Activated CD4-positive, alpha-beta T cell treated with anti-CD3 and anti-CD28 coated beads, Interleukin-10, Interleukin-2, amounts not matched to agents 100 ng/mL and 50 ng/mL, durations not matched to agents 16 hours and 8 hours (primary cell): ENCODE data around the gene UBE2E1.

ENCODE experiments used
- DNase-seq: peaks from one replicate; pipeline ENCODE4 v3.0.0-alpha.2; 2020

The UBE2E1 gene

DNA sequence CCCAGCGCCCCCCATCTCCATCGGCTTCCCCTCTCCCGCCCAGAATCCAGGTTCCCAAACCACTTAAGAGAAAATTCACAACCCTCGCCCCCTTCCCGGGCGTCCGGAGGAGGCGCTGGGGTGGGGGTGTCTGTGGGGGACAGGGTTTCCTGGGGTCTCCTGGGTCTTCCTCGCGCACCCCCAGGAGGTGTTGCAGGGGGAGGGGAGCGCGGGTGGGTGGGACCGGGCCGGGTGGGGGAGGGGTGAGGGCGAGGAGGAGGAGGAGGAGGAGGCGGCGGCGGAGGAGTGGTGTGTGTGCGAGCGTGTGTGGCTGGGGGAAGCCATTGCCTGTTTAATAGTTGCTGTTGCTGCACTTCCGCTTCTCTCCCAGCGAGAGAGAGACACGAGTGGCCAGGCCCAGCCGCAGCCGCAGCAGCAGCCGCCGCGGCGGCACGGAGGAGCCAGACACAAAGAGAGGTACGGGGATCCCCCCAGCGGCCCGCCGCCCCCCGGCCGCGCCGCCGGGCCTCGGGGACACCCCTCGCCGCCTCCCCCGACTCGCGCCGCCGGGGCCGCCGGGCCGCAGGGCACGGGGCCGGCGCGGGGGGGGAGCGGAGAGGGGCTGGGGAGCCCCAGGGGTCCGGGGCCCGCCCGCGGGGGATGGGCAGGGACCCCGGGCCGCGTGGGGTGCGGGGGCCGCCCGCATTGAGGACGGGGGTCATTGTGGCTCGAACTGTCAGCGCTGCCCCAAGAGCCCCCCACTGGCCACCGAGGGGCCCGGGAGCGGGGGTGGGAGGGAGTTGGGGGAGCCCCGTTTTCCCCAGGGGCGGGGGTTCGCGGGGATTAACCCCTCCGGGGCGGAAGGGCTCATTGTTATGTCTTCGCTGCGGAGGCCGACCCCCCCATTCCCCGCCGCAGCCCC is at the start of gene UBE2E1:
Gene UBE2E1, plus strand, starts transcription at position 323 of the 901 bp plus-strand sequence. CDS start 1,315 bp downstream, outside the sequence.
- peak; percentile 78 for DNase-seq

DNA sequence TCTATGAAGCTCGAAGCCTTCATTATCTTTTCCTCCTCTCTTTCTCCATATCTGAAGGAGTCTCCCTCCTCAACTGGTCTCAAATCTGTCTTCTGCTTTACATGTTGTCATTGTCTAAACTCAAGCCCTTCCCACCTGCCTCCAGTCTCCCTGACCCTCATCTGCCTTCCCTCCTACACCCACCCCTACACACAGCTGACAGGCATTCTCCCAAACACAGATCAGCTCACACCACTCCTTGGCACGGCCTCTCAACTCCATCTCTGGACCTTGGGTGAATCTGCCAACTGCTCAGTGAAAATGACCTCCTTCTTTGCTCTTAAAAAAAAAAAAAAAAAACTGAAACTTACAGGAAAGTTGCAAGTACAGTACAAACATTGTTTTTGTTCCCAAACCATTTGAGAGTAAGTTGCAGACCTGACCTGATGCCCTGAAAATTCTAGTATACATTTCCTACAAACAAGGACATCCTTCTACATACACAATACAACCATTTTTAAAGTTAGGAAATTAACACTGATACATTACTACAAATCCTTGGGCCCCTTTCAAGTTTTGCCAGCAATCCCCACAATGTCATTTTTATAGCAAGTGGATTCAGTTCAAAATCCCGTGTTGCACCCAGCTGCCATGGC is 49.4 kb upstream of the UBE2E1 start:
- no peak for DNase-seq

DNA sequence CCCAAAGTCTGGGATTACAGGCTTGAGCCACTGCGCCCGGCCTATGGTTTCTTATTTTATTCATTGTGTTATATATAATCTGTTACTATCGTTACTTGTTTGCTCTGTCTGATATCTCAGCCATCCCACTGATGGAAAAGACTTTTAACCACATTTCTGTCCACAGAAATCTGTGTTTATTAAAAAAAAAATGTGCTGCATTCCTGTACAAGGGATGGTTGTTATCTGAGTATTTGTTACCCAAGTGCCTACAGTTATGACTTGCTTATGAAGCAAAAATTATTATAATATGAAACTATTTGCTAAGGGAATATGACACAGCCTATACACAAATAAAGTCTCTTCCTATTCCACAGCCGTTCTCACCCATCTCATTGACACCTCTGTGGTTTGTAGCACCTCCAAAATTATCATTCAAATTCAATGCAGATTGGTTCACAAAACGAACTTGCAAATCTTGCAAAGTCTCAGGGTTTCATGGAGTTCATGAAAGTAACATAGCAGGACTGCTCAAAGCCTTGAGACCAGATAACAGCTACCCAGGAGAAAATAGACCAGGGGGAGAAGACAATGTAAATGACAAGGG is 47.4 kb upstream of the UBE2E1 start:
- peak; percentile 52 for DNase-seq

DNA sequence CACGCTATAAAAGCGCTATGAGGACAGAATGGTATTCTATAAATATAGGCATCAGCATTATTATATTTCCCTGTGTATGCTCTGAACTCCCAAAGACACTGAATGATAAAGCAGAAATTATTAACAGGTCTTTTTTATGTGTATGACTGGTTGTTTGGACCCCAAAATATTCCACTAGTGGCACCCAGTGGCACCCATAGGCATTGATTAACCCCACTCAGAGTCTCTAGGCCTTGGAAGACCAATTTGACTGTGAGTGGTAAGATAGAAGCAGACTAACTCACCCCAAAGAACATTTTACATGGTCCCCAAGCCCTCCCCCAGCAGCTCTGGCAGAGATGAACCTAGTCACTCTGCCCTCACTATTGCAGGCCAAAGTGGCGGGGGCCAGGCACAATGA is 45.4 kb upstream of the UBE2E1 start:
- peak; percentile 11 for DNase-seq

DNA sequence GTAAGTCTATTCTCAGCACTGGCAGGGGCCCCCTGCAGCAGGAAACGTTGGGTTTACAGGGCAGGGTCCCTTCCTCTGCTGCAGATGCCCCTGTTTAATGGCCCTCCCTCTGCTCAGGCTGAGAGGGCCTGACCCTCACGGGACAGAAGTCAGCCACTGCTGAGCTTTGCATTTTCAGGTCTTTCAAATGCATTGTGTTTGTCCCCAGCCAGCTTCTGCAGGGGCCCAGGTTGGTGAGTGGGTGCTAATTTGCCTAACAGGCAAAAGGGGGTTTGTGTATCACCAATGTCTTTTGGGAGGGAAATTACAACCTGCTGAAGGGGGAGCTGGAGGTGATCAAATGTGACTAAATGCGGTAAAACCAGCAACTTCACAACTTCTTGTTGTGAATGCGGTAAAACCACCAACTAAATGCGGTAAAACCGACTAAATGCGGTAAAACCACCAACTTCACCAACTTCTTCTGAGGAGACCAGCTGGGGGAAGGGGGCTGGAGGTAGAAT is 44.8 kb upstream of the UBE2E1 start:
- peak; percentile 71 for DNase-seq

DNA sequence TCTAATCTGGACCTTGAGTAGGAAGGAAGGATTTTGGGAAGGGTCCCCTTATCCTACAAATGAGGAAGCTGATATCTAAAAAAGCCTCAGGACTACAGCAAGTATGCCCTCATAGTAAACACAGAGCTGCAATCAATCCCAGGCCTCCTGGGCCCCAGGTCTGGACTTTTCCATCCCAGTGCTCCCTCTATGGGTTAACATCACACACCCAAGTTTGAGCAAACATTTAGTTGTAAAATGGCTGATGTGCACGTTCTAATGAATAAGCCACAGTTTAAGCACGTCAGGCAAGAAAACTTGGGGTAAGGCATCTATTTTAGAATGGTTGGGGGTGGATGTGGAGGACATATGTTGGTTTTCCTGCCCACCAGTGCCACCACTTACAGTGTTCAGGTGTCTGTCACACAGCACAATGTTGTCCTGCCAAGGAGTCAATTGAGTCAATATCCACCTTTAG is 44.3 kb upstream of the UBE2E1 start:
- peak; percentile 52 for DNase-seq

DNA sequence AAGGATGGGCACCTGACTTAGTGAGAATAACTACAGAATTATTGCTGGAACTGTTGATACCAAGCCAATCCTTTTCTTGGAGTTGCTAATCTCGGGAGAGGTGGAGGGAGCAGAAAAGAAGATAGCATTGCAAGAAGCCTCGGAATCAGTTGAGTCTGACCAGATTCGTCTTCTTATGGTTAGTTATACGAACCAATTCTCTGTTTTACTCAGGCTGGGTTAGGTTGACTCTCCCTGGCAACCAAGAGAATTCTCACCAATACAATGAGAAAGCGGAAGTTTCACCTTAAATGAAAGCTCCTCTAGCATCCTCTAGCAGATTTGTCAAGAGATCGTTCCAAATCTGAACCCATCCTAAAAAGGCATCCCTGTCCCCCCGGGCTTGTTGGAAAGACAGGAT is 43.5 kb upstream of the UBE2E1 start:
- DNase-seq = peak; percentile 85

DNA sequence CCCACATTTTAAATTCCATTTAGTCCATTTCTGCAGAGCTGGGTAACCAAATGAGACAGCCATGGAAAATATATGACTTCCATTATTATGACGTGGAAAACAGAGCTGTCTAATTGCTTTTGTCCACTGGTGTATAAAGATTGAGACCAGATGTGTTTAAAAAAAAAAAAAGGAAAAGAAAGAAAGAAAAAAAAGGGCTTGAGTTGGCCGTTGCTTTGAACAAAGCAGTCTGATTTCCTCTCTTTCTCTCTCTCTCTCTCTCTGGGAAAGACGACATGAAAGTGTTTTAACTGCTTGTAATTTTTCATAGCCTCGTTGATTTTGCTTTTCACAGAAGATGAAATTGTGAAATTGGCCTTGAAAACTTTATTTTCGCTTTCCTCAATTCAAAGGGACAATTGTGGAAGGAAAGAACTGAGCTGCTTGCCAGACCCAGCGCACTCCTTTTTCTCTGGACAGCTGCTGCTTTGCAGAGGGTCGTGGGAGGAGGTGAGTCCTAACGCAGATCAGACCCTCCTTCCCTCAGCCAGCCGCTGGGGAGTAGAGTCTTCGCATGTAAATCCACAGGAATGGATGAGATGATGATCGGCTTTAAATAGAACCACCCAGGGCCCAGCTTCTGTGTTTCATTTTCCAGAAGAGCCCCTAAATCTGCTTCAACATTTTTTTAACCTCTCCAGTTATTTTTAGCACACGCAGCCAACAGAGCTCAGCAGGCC is 42.8 kb upstream of the UBE2E1 start:
- DNase-seq = no peak

DNA sequence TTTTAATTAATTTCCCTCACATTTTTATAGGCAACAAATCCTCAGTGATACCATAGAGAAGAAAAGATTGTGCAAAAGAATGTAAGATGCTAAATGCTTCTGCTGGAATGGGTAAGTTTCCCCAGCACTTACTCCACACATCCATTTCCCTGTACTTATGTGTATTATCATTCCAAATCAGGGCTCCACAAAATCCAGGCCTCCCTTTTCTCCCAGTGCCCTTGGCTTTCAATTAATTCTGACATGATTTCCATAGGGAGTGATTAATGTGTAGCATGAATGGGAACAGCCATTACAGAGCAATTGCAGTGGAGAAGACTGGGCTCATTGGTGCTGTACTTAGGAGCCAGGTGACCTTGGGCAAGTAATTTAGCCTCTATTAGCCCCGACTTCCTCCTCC is 41.3 kb upstream of the UBE2E1 start:
- no peak for DNase-seq

DNA sequence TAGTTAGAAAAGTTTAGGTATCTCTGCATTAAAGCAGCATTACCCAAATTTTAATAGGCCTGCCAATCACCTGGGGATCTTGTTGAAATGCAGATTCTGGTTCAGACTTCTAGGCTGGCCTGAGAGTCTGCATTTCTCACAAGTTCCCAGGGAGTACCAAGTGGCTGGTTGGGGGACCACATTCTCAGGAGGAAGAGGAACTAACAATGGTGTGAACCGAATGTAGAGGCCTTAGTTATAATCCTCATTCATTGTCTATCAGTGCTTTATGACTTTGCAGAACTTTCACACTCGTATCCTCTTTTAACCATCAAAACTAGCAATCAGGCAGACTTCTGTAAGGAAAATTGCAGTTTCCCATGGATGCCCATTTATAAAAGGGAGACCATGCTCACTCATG is 38.2 kb upstream of the UBE2E1 start:
- no peak for DNase-seq

DNA sequence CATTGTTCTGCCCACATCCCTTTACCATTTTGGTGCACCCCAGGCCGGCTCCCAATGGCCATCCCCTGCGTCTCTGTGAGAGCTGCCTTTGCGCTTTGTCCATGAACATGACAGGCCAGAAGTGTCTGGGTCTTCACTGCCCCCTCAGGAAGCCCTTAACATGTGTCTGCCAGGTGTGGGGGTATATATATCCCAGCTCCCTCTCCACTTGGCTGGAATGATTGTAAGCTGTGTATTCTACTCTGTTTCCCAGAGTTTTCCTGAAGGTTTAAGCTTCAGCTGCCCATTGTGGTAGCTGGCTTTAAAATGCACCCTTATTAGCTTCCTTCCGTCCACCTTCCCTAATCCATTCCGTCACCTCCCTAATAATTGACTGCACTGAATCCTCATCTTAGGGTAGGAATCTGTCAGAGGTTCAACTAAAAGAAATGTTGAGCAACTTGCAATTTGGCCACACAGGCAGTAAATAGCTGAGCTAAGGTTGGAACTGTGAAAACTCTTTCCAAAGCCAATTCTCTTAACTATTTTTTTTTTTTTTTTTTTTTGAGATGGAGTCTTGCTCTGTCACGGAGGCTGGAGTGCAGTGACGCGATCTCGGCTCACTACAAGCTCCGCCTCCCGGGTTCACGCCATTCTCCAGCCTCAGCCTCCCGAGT is 30.4 kb upstream of the UBE2E1 start:
- no peak for DNase-seq

DNA sequence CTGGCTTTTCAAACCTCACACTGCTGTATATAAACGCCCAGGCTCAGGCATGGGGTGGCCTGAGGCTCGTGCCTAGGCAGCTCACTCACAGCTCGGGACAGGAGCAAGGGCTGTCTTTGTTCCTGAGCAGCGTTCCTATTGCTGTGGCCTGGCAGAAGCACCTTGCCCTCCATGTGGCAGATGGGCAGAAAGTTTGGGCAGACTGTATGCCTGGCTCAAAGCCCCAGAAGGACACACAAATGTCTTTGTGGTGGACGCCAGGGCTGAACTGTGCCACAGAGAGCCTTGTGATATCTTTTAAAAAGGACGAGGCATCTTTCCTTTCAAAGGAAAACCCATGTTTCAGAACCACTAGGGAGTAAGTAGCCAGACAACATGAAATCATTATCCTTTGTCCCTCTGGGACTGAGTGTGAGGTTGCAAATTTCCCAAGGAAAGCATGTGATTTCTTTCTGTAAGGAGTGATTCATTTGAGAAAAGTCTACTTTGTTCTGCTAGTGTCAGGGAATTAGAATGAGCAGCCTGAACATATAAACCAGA is 29.3 kb upstream of the UBE2E1 start:
- DNase-seq = no peak

DNA sequence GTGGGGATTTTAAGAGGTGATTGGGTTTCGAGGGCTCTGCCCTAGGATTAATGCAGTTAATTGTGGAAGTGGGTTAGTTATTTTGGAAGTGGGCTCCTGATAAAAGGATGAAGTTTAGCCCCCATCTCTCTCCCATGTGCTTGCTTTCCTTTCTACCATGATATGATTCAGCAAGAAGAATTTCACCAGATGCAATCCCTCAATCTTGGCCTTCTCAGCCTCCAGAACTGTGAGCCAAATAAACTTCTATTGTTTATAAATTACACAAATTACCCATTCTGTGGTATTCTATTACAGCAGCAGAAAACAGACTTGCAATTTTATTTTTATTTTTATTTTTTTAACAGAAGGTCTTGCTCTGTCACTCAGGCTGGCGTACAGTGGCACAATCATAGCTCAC is 27.3 kb upstream of the UBE2E1 start:
- no peak for DNase-seq

DNA sequence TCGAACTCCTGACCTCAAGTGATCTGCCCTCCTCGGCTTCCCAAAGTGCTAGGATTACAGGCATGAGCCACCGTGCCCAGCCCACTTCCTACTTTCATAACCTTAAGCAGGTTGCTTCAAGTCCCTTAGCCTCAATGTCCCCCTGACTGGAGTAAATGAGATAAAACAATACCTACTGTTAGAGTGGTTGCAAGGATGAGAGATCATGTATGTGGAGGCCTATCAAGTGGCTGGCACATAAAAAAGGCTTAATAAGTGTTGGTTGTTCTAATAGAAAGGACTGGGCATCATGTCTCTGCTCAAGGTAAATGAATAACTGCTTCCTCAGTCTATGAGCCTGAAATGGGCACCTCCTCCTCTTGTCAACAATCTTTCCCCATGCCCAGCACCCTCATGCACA is 25.9 kb upstream of the UBE2E1 start:
- no peak for DNase-seq

DNA sequence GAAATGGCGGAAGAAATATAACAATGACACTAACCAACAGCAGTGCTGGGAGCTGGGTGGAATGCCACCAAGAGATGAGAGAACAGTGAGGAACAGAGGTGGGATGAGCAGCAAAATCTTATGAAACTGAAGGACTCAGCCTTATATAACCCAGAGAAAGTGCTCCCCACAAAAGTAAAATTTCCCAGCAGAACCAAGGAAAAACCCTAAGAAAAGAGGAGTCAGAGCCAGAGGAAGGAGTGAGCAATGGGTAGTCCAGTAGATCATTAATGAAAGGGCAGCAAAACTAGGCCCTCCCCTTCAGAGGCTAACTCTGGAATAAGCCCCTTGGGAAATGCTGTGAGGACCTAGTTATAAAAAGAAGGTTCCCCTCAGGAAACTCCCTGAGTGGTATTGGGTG is 24.7 kb upstream of the UBE2E1 start:
- no peak for DNase-seq

DNA sequence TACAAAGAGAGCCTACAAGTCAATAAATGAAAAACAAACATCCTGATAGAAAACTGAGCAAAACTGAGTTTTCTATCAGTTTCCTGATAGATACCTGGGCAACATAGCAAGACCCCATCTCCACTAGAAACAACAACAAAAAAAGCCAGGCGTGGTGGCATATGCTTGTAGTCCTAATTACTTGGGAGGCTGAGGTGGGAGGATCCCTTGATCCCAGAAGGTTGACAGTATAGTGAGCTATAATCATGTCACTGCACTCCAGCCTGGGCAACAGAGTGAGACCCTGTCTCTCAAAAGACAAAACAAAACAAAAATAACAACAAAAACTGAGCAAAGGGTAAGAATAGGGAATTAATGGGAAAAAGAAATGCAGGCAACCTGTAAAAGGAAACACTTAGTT is 23.9 kb upstream of the UBE2E1 start:
- no peak for DNase-seq

DNA sequence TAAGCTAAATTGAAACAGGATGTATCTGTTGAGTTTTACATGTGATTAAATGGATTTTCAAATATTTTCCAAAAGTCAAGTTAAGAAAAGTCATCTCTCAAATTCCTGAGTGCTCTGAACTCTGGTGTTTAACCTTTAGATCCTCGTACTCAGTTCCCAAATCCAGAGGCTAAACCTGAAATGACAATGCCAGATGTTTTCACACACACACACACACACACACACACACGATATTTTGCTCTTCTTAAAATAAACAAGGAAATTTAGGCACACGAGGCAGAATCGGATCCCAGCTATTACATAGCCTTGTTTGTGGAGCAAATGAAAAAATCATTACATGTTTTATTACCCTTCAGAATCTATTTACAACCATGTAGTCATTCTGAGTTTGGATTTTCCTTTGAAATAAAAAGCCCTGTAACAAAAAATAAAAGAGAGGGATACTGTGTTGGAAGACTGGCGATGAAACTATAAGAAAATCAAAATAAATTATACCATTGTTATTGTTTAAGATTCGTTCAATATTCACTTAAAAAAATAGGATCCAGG is 20.6 kb upstream of the UBE2E1 start:
- DNase-seq = no peak

DNA sequence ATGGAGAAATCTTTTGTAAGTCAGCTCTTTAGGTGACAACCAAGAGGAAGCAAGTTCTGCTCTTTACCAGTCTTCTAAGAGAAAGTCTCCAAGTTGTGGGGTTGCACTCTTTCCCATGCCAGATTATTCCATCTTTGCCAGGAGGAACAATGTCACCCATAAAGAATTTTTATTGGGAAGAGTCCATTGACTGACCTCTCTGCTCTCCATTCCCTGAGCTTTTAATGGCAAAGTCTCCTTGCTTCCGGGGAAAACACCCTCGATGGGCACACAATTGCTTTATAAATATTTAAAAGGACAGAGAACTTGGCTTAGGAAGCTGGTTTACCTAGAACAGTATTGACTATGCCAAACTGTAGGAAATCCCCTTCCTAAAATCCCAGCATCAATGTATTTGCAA is 19.9 kb upstream of the UBE2E1 start:
- DNase-seq = no peak

DNA sequence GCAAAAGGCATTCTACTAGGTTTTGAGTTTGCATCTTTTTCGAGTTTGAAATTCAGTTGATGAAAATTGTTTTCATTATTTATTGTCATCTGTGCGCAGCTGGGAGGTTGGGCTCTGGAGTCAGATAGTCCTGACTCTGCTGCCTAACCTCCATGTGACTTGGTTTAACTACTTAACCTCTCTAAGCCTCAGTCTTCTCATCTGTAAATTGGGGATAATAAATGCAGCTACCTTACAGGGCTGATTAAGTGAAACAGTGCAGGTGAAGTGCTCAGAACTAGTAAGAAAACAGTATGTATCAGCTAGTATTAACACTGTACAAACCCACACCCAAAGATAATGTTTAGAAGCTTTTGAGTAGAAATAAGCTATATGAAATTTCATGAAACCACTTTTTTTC is 14.1 kb upstream of the UBE2E1 start:
- DNase-seq = no peak

DNA sequence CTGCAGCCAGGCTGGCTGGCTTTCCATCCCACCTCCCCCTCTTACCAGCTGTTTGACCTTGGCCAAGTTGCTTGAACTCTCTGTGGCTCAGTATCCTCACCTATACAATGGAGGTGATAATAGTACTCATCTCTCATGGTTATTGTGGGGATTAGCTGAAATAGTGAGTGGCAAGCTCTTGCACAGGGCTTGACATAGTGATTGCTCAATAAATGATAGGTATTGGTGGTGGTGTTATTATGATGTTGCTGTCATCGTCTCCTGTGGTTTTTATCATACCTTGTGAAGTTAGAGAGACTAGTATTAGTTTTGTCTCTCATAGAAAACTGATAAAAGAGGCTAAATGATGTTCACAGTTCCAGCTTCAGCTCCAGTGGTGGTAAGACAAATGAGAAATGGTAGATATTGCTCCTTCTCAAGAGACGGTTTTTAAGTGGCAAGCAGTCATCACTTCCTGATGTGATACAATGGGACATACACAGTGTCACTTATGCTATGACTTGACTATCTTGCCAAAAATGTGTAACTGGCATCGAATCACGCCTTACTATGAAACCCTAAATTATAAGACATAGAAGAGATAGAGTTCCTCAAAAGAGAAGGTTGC is 12.1 kb upstream of the UBE2E1 start:
- DNase-seq = peak; percentile 34

DNA sequence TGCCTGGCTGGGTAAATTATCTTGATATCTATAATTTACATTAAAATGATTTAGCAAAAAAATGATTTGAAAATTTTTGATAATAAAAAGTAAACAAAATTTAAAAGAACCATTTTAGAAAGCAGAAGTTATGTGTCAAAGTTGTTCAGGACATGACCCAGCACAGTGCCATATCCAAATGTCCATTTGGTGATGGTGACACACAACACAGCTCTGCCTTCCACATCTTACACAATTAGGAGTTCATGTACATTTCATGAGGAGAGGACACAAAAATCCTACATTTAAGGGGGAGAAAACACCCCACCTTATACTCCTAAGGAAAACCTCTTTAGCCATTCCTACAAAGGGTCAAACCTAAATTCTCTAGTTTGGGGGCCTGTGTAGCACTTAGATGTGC is 10.7 kb upstream of the UBE2E1 start:
- no peak for DNase-seq
